Psoas muscle (tissue), 8 donors: ENCODE measurements around the gene CYP3A4. TPM values are rescaled to one million over a fixed set of nuclear protein-coding genes. Genes with fewer than 3 reads are reported as not detected.

Source experiments
- ATAC-seq, 4 donors: fragments of 200-7000 bp; cut with Tn5 transposase; one replicate each; pipeline ENCODE4 v1.9.1; 2020; ENCODE audit warnings: moderate library complexity in 3 of 4, mild to moderate bottlenecking in 2 of 4
- DNase-seq, 2 donors: peaks; one replicate each; pipeline ENCODE4 v3.0.0-alpha.2; 2020
- H3K27ac ChIP-seq: fragments of 200-600 bp; one replicate; pipeline ENCODE4 v1.8.0; 2022
- H3K27me3 ChIP-seq, 3 donors: fragments of 200-600 bp in 1 of 3; one replicate each; pipeline versions ENCODE4 v1.6.1 to v1.8.0; 2013 to 2022; ENCODE audit warnings: low read length in 2 of 3, mild to moderate bottlenecking in 2 of 3, moderate library complexity in 1 of 3; ENCODE audit not compliant: insufficient read depth in 3 of 3
- H3K36me3 ChIP-seq, 2 donors: fragments of 200-600 bp in 1 of 2; one replicate each; pipeline versions ENCODE4 v1.6.1 to v1.8.0; 2013 to 2022; ENCODE audit warnings: low read depth in 1 of 2, mild to moderate bottlenecking in 1 of 2, moderate library complexity in 1 of 2; ENCODE audit not compliant: insufficient read depth in 1 of 2
- H3K4me1 ChIP-seq: fragments of 200-600 bp; one replicate; pipeline ENCODE4 v1.8.0; 2022
- H3K4me3 ChIP-seq: fragments of 200-600 bp; one replicate; pipeline ENCODE4 v1.8.0; 2022; ENCODE audit warnings: mild to moderate bottlenecking
- H3K9me3 ChIP-seq: fragments of 200-600 bp; one replicate; pipeline ENCODE4 v1.8.0; 2022
- CTCF ChIP-seq: fragments of 200-600 bp; IDR thresholded peaks from one replicate; pipeline ENCODE4 v1.8.0; 2022; ENCODE audit warnings: antibody characterized with exemption
- WGBS, 3 donors: extraction: QIAGEN DNeasy Blood & Tissue Kit; methylation state at CpG; one replicate each; pipeline versions ENCODE4 v1.1.6 to v1.1.7; 2013; 5-methylcytosine and 5-hydroxymethylcytosine counted together
- intact Hi-C, 2 donors: fragments of 100-400 bp; cut with DNase I; formaldehyde crosslinking; loops; one replicate each; pipeline versions ENCODE4 v1.11.0 to v1.14.2; 2022
- long read RNA-seq, 2 donors: library from polyadenylated mRNA; unstranded; transcript quantifications; one replicate each; pipeline ENCODE4 v2.0.0, GENCODE V29; 2021
- polyA plus RNA-seq, 3 donors: library from polyadenylated mRNA; stranded (reverse); fragments of 200-250 nt; gene quantifications; one replicate each; pipeline ENCODE4 v1.2.3, GENCODE V29; 2013
- total RNA-seq, 4 donors: library from RNA; stranded (reverse); fragmentation: NEBNext Ultra II Directional in 2 of 4; extraction: Animal tissue kit (Norgen Biotek cat#: 25700) in 2 of 4; gene quantifications; one replicate each; pipeline versions ENCODE4 v1.2.1 to v1.2.4, GENCODE V29; 2021 to 2023
- donor health status: healthy with polysubstance abuse.
- donor health status: DM: no; HTN: no; CAD: no; lungs with moderate emphysema.
- donor health status: Bipolar disorder and iron deficiency.
- donor health status: healthy.
- donor health status: DM: yes; HTN: yes; CAD: no.
- donor health status: DM: no; HTN: no; CAD: no.
- donor health status: DM: no; HTN: no; CAD: no.
- donor health status: DM: yes; HTN: yes; CAD: no.

Gene CYP3A4
- total RNA-seq, result 1 to 10 TPM in 2 of 4 donors, under 1 TPM in 1, not detected in 1; 0.34 to 4.2 (median 3.2) TPM
- polyA plus RNA-seq, result under 1 TPM; 0.08 to 0.26 (median 0.10) TPM
- long read RNA-seq, donor 1, partial matches to known transcripts, result 0 of 1 reads
- long read RNA-seq, donor 1, other reads (novel, unspliced or antisense), result 0 of 1 reads
- long read RNA-seq, donor 2, partial matches to known transcripts, result 0 of 3 reads
- long read RNA-seq, donor 2, other reads (novel, unspliced or antisense), result 2 of 3 reads

DNA sequence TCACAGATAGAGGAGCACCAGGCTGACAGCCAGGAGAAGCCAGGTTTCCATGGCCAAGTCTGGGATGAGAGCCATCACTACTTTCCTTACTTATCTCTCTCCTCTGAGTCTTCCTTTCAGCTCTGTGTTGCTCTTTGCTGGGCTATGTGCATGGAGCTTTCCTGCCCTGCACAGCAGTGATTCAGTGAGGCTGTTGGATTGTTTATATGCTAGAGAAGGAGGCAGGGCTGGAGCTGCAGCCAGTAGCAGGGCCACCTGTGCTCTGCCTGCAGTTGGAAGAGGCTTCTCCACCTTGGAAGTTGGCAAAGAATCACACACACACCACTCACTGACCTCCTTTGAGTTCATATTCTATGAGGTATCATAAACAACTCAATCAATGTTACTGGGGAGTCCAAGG lies at the start of gene CYP3A4:
Gene CYP3A4, minus strand, starts transcription at position 178 of the 400 bp plus-strand sequence. Its CDS starts 103 bp downstream, at position 75.
- no peak for TF ChIP-seq CTCF
- DNase-seq (no peak), ATAC-seq (peak; percentile 30 to 71 (median 46))

DNA sequence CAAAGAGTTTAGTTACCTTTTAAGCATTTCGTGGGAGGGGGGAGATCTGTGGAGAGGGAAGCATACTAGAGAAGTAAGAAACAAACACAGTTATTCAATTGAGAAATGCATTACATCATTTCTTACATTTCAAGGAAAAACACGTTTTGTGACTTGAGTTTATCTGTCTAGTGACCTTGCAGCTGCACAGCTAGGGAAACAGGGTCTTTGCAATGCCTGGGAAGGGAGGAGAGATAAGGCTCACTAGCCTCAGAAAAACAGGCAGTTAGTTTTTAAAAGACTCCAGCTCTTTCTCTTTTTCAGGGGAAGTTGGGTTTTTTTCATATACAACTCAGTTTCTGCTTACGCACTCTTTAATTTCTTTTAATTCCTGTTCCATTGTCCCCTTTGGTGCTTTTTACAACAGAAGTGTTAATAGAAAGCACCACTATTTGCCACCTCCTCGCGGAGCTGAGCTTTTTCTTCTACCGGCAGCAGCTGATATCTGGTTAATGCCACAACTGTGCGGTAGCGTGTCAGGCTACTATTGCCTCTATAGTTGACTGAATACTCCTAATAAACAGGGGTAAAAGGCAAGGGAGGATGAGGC lies 49.4 kb upstream of the CYP3A4 start:
- Histone ChIP-seq H3K9me3 (no peaks in the 10 kb centered on the region), H3K4me1 (no peaks in the 10 kb centered on the region), H3K27me3 (no peaks in the 10 kb centered on the region), H3K36me3 (no peaks in the 10 kb centered on the region), H3K4me3 (no peak overlapping the region), H3K27ac (no peak overlapping the region)
- WGBS, 3 donors, result 76 to 81% (median 77%) methylated on average over 8 of the region's 8 CpGs
- no peak for ATAC-seq
- intact Hi-C loops, result loop anchor here in 1 of 2 donors (10.0 kb wide), 1 partner anchor 199 kb away; no protein-coding TSS in a partner anchor
- no peak for TF ChIP-seq CTCF
- no peak for DNase-seq

More for the DNA sequence above, at the start of gene CYP3A4:
- Histone ChIP-seq H3K27ac (no peak within 1 kb of the TSS), H3K4me1 (peaks cover 10% of the 10 kb centered on the region), H3K36me3 (no peaks in the 10 kb centered on the region), H3K27me3 (peaks cover 0 to 4% (median 0%) of the 10 kb centered on the region in 3 donors), H3K4me3 (no peak within 1 kb of the TSS), H3K9me3 (no peaks in the 10 kb centered on the region)
- intact Hi-C loops, result no loop called here

- no peaks in the 10 kb centered on the region for H3K27me3 ChIP-seq
- H3K27ac ChIP-seq, result no peak overlapping the region
- no peak for TF ChIP-seq CTCF
- no peaks in the 10 kb centered on the region for H3K9me3 ChIP-seq
- ATAC-seq (no peak), DNase-seq (no peak)
- intact Hi-C loops, result loop anchor here in 1 of 2 donors (10.0 kb wide), 1 partner anchor 197 kb away; no protein-coding TSS in a partner anchor
- no peaks in the 10 kb centered on the region for H3K4me1 ChIP-seq
- H3K36me3 ChIP-seq, result no peaks in the 10 kb centered on the region
- H3K4me3 ChIP-seq, result no peak overlapping the region
These were observed 47.6 kb upstream of the CYP3A4 start for GRCh38 chr7:99831595-99831994.

DNA sequence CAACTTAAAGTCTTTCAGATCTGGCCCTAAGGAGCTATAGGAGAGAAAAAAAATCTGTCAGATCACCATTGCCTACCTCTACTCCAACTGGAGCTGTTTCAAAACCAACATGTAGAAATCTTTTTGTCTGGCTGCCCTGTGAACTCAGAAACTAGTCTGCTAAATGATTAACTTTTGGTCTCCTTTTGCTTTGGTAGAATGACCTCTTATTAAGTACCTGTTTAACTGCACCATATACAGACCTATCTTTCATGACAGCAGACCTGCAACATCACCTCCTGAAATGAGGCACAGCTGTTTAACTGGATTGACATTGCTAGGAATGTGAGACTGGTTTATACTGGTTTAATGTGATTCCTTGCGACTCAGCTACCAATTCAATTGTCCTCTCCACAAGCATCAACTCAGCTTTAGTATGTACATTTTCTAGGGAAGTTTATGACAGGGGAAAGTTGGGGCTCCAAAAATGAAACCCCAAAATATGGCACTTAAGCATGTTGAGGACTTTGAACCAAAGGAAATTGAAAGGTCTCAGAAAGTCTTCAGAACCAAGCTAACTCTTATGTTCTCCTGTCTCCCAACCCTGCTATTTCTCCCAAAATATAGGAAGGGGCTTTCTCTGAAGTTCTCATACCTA lies 45.7 kb upstream of the CYP3A4 start:
- DNase-seq (no peak), ATAC-seq (no peak)
- Histone ChIP-seq H3K4me1 (no peaks in the 10 kb centered on the region), H3K27ac (no peak overlapping the region), H3K9me3 (no peaks in the 10 kb centered on the region), H3K4me3 (no peak overlapping the region), H3K36me3 (no peaks in the 10 kb centered on the region), H3K27me3 (no peaks in the 10 kb centered on the region)
- 85 to 97% (median 93%) methylated on average over 1 of the region's 1 CpG for WGBS, 3 donors
- intact Hi-C loops, result loop anchor here in 1 of 2 donors (10.0 kb wide), 1 partner anchor 195 kb away; no protein-coding TSS in a partner anchor
- no peak for TF ChIP-seq CTCF
